Measurements from ENCODE around the gene SULT1C4. TPM values are rescaled to one million over a fixed set of nuclear protein-coding genes. Genes with fewer than 3 reads are reported as not detected.
"Not testable (repeated sequence)": the region's sequence is repeated elsewhere in the genome, so short reads cannot be mapped to it uniquely, and the experiment has no call there.

The SULT1C4 gene
- total RNA-seq, 1 donor from 2014 or later = 47.7 TPM

DNA sequence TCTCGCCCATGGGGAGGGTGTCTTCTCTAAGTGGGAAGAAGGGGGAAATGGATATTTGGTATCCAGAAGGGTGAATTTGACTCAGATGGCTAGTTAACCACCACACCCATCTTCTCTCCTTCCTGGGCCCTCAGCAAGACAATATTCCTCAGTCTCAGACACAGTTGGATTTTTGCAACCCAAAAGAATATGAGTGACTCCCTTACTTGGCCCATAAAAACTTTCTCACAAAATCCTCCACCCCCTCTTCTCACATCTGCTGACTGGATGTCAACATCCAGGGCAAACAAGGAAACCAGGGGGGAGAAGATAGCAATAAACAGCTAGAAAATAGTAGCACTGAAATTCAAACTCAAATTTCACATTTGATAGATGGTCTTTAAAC is 35.9 kb downstream of the SULT1C4 start:
- no peak for DNase-seq (ENCODE audit: low read depth)

DNA sequence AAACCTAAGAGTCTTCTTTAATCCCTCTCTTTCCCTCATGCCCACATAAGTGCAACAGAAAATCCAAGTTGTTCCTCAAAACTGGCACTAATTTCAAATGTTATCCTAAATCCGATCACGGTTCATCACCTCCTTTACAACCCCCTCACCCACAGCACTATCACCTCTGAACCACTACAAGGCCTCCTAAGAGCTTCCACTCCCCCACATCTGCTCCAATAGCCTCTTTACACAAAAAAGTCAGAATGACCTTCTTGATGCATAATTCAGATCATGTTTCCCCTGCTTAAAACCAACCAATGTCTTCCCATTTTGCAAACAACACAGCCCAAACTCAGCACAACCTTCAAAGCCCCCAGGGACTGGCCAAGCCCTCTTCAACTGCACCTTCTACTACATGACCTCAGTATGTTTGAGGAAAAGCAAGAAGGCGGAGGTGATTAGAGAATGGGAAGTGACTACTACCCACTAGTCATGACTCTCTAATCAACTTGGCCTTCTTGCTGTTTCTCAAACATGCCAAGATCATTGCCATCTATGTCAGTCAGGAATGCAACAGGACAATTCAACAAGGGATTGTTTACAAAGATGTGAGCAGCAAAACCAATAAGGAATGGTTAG is 36.6 kb downstream of the SULT1C4 start:
- DNase-seq (ENCODE audit: low read depth) = no peak

GRCh38 chr2:108414945-108415344 is 37.2 kb downstream of the SULT1C4 start:
- DNase-seq (ENCODE audit: low read depth) = no peak

GRCh38 chr2:108417254-108417653 is 39.5 kb downstream of the SULT1C4 start:
- peak; percentile 30 for DNase-seq (ENCODE audit: low read depth)

GRCh38 chr2:108418416-108418815 is 40.7 kb downstream of the SULT1C4 start:
- DNase-seq (ENCODE audit: low read depth) = no peak

DNA sequence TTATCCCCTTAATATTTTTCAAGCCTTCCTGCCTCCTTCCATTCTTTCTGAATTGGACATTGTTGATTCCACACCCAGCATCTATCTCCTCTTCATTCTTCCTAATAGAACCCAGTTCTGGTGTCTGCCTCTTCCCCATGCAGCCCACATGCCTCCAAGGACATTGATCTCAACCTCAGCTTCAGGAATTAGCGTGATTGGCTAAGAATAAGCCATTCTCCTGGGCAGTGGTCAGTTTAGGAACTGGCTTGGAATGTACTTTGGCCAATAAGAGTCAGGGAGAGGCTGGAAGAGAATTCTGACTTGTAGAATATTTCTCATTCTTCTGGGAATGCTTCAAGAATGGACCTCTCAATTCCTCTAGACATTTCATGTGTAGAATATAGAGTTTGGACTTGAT is 45.3 kb downstream of the SULT1C4 start:
- no peak for DNase-seq (ENCODE audit: low read depth)

GRCh38 chr2:108423502-108424251 is 45.9 kb downstream of the SULT1C4 start:
- DNase-seq (ENCODE audit: low read depth) = no peak

- no peak for DNase-seq (ENCODE audit: low read depth)
Observed at GRCh38 chr2:108428286-108429009, 50.7 kb downstream of the SULT1C4 start.

GRCh38 chr2:108435578-108435977 is 57.8 kb downstream of the SULT1C4 start:
- DNase-seq (ENCODE audit: low read depth) = not testable (repeated sequence)

DNA sequence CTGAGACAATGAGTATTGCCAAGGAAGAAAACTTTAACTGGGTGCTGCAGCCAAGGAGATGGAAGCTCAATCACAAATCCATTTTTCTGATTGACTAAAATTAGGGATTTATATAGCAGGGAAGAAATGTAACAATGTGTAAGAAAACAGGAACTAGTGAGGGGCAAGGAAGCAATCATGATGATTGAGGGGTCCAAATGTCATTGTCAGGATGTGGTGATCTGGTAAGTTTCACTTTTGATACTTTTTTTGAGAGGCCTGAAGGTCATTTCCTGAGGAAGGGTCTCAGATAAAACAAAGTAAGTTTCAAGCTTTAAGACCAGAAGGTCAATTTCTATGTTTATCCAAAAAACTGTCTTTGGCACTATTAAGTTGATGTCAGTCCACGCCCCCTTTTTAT is 59.2 kb downstream of the SULT1C4 start:
- no peak for DNase-seq (ENCODE audit: low read depth)

Other genes starting within 250 kb of the SULT1C4 start
- gene SULT1C3, start 138.0 kb upstream of the SULT1C4 start, total RNA-seq = not detected in 2 replicates
- 4.7 and 13.1 TPM in 2 replicates for gene SULT1C2, start 89.1 kb upstream of the SULT1C4 start, total RNA-seq
- 28.7 and 102 TPM in 2 replicates for gene GCC2, start 71.3 kb downstream of the SULT1C4 start, total RNA-seq
- 186 and 200 TPM in 2 replicates for gene LIMS1, start 156.5 kb downstream of the SULT1C4 start, total RNA-seq

All from renal cortical epithelial cell (primary cell).